Measurements from ENCODE around the gene PRRT1. TPM values are rescaled to one million over a fixed set of nuclear protein-coding genes. Genes with fewer than 3 reads are reported as not detected.
A peak's percentile ranks its signal among the peaks of the same experiment; 100 is the strongest.

Gene PRRT1
- total RNA-seq, 1 donor from 2014 or later, result 2.1 TPM

GRCh38 chr6:32128751-32129296 is 22.9 kb downstream of the PRRT1 start:
- peak overlapping the region; percentile 98 for H3K4me3 Mint-ChIP-seq (ENCODE audit: unreplicated experiment)

GRCh38 chr6:32127717-32128592 is 23.8 kb downstream of the PRRT1 start, which contains the start of gene ATF6B:
ATF6B (minus strand) TSS chr6:32128246; CDS start chr6:32128207, 39 bp downstream.
- TF ChIP-seq, protein P1, sequence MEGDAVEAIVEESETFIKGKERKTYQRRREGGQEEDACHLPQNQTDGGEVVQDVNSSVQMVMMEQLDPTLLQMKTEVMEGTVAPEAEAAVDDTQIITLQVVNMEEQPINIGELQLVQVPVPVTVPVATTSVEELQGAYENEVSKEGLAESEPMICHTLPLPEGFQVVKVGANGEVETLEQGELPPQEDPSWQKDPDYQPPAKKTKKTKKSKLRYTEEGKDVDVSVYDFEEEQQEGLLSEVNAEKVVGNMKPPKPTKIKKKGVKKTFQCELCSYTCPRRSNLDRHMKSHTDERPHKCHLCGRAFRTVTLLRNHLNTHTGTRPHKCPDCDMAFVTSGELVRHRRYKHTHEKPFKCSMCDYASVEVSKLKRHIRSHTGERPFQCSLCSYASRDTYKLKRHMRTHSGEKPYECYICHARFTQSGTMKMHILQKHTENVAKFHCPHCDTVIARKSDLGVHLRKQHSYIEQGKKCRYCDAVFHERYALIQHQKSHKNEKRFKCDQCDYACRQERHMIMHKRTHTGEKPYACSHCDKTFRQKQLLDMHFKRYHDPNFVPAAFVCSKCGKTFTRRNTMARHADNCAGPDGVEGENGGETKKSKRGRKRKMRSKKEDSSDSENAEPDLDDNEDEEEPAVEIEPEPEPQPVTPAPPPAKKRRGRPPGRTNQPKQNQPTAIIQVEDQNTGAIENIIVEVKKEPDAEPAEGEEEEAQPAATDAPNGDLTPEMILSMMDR (IDR thresholded peaks at IDR 0.05; ENCODE audit: unreplicated experiment), result no peak
- peak; percentile 83 for DNase-seq (ENCODE audit: low spot score)
- Mint-ChIP-seq H3K27ac (ENCODE audit: unreplicated experiment) (peak within 1 kb of the TSS; percentile 97), H3K36me3 (ENCODE audit: low read depth, unreplicated experiment) (peaks cover 12% of the 10 kb centered on the region), H3K9me3 (ENCODE audit: unreplicated experiment) (no peaks in the 10 kb centered on the region), H3K4me1 (ENCODE audit: unreplicated experiment) (peaks cover 34% of the 10 kb centered on the region), H3K27me3 (ENCODE audit: unreplicated experiment) (peaks cover 6% of the 10 kb centered on the region), H3K4me3 (ENCODE audit: unreplicated experiment) (peak within 1 kb of the TSS; percentile 98)

More at GRCh38 chr6:32128751-32129296, 22.9 kb downstream of the PRRT1 start:
- Mint-ChIP-seq H3K36me3 (ENCODE audit: low read depth, unreplicated experiment) (peaks cover 12% of the 10 kb centered on the region), H3K27me3 (ENCODE audit: unreplicated experiment) (peaks cover 6% of the 10 kb centered on the region), H3K27ac (ENCODE audit: unreplicated experiment) (peak overlapping the region; percentile 97), H3K4me1 (ENCODE audit: unreplicated experiment) (peaks cover 34% of the 10 kb centered on the region), H3K9me3 (ENCODE audit: unreplicated experiment) (no peaks in the 10 kb centered on the region)
- no peak for DNase-seq (ENCODE audit: low spot score)
- TF ChIP-seq, protein P1 (IDR thresholded peaks at IDR 0.05; ENCODE audit: unreplicated experiment), result no peak

DNA sequence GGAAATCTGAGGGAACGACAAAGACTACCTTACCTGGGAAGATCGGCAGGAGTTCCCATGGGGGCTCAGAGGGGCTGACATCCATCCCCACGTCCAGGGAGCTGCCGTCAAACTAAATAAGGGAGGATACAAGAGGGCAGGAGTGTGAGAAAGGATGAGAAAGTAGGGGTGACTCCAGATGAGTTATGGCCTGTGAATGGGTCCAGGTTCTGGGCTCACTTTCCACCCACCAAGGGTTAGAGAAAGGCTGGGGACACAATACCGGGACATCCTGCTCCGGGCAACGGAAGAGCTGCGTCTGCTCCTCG is 24.4 kb downstream of the PRRT1 start:
- H3K27me3 Mint-ChIP-seq (ENCODE audit: unreplicated experiment), result peaks cover 6% of the 10 kb centered on the region
- TF ChIP-seq, protein P1 (IDR thresholded peaks at IDR 0.05; ENCODE audit: unreplicated experiment), result no peak
- DNase-seq (ENCODE audit: low spot score), result no peak
- H3K36me3 Mint-ChIP-seq (ENCODE audit: low read depth, unreplicated experiment), result peaks cover 12% of the 10 kb centered on the region
- H3K4me3 Mint-ChIP-seq (ENCODE audit: unreplicated experiment), result peak overlapping the region; percentile 98
- H3K27ac Mint-ChIP-seq (ENCODE audit: unreplicated experiment), result peak overlapping the region; percentile 97
- peaks cover 34% of the 10 kb centered on the region for H3K4me1 Mint-ChIP-seq (ENCODE audit: unreplicated experiment)
- no peaks in the 10 kb centered on the region for H3K9me3 Mint-ChIP-seq (ENCODE audit: unreplicated experiment)

DNA sequence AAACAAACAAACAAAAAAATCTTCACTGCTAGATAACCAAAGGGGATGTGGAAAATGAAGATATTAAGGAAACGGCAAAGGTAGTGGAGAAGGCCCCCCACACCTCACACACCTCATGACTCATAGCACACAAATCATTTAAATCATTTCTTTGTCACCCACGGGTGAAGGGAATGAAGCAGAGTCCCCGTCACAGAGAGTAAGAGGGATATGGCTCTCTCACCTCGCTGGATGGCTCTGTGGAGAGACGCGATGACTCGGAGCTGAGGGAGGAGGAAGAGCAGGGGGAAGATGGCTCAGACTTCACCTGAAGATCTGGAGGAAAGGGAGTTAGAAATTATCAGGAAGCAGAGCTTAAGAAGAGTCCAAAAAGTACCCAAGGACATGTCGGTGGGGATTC is 24.9 kb downstream of the PRRT1 start:
- Mint-ChIP-seq H3K4me3 (ENCODE audit: unreplicated experiment) (peak overlapping the region; percentile 98), H3K27ac (ENCODE audit: unreplicated experiment) (peak overlapping the region; percentile 97), H3K9me3 (ENCODE audit: unreplicated experiment) (no peaks in the 10 kb centered on the region), H3K36me3 (ENCODE audit: low read depth, unreplicated experiment) (peaks cover 17% of the 10 kb centered on the region), H3K27me3 (ENCODE audit: unreplicated experiment) (peaks cover 6% of the 10 kb centered on the region), H3K4me1 (ENCODE audit: unreplicated experiment) (peaks cover 37% of the 10 kb centered on the region)
- no peak for DNase-seq (ENCODE audit: low spot score)
- TF ChIP-seq, protein P1 (IDR thresholded peaks at IDR 0.05; ENCODE audit: unreplicated experiment), result no peak

DNA sequence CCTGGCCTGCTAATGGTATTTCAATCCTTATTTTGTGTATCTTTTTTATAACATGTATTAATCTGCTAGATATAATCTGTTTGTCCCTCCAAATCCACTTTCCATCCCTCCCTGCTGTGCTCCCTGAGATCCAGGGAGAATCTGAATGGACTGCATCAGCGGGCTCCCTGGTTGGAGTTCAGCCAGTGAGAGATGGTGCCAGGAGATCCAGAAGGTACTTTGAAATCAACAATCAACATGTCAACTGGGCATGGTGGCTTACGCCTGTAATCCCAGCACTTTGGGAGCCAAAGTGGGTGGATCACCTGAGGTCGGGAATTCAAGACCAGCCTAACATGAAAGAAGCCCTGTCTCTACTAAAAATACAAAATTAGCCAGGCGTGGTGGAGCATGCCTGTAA is 28.1 kb downstream of the PRRT1 start:
- H3K4me1 Mint-ChIP-seq (ENCODE audit: unreplicated experiment), result peaks cover 33% of the 10 kb centered on the region
- DNase-seq (ENCODE audit: low spot score), result no peak
- peak overlapping the region; percentile 65 for H3K4me3 Mint-ChIP-seq (ENCODE audit: unreplicated experiment)
- peaks cover 35% of the 10 kb centered on the region for H3K36me3 Mint-ChIP-seq (ENCODE audit: low read depth, unreplicated experiment)
- H3K27ac Mint-ChIP-seq (ENCODE audit: unreplicated experiment), result no peak overlapping the region
- H3K27me3 Mint-ChIP-seq (ENCODE audit: unreplicated experiment), result peaks cover 10% of the 10 kb centered on the region
- TF ChIP-seq, protein P1 (IDR thresholded peaks at IDR 0.05; ENCODE audit: unreplicated experiment), result no peak
- H3K9me3 Mint-ChIP-seq (ENCODE audit: unreplicated experiment), result no peaks in the 10 kb centered on the region

Measured in endothelial cell (in vitro differentiated cells).